VCaP (cell line): Measurements from ENCODE around the gene PANK4.
"Not testable (repeated sequence)": the region's sequence is repeated elsewhere in the genome, so short reads cannot be mapped to it uniquely, and the experiment has no call there.

Experiments used
- H3K27ac ChIP-seq: fragments of 450-650 bp; 2 replicates; pipeline ENCODE4 v1.5.1; 2017
- CTCF ChIP-seq: fragments of 450-650 bp; conservative IDR thresholded peaks from 2 replicates; pipeline ENCODE4 v1.5.1; 2017; ENCODE audit warnings: mild to moderate bottlenecking, moderate library complexity

The PANK4 gene

GRCh38 chr1:2556678-2557481, 30.5 kb upstream of the PANK4 start:
- TF ChIP-seq CTCF, result no peak; the same call in 1 of the 2 replicates
- peak overlapping the region; percentile 92 for H3K27ac ChIP-seq

- TF ChIP-seq CTCF, result no peak
- H3K27ac ChIP-seq, result peak within 1 kb of the TSS; percentile 92
These were observed 29.9 kb upstream of the PANK4 start, which contains the start of gene TNFRSF14 for GRCh38 chr1:2556277-2556677. Gene TNFRSF14 (plus strand): TSS chr1:2556371. CDS start chr1:2556665, 294 bp downstream.

DNA sequence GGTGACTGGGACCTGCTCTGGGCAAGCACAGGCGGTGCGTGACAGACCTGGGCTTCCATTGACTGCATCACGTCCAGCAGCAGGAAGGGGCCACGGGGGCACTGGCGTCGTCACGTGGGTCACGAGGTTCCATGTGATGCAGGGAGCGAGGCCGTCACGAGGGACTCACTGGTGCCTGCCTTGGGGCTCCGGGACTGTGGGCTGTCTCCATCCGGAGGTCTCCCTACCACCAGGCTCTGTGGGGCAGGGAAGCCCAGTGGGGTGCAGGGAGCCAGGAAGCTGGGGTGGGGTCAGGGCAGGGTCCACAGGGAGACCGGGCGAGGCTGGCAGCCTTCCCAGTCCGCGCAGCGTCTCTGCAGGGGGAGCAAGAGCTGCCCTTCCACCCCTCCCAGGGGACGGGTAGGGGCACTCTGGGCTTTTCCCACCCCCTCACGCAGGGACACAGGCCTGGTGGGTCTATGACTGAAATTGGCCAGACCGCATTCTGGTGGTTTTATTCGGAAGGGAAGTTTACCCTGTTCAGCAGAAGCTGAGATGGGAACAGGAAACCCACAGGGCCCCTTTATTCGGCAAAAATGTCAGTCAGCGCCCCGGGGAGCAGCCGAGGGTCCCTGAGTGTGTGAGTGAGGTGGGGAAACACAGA, 29.4 kb upstream of the PANK4 start:
- H3K27ac ChIP-seq, result peak overlapping the region; percentile 92
- TF ChIP-seq CTCF, result no peak

DNA sequence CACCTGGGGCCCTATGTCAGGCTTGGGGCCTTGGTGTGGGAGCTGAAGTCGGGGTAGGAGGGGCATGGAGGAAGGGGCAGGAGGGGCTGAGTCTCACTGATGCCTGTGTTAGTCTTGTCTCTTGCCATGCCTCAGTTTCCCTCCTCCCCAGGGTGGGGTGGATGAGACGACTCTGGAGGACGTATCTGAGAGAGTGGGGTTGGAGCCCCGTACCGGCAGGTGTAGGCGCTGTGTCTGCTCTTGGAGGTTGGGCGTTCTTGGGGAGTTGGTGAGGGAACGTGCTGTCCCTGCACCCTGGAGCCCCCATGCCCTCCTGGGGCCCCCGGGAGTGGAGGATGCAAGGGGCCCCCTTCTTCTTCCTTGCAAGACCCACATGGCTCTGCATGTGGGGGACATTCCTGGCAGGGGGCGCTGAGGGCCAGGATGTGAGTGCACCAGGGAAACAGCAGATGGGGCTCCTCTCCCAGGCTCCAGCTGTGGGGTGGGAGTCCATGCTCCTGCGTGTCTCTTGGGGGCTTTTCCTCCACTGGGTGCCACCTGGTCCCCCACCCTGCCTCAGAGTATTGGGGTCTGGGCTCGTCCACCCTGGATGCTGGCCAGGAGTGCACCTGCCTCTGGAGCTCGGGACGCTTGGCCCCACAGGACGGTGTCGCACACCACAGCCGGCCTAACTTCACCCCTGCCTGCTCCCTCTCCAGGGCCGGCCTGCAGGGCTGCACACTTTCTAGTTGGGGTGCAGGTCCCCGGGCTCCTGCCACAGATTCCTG, 28.4 kb upstream of the PANK4 start:
- peak overlapping the region; percentile 92 for H3K27ac ChIP-seq
- peak; percentile 19 for TF ChIP-seq CTCF

GRCh38 chr1:2553871-2554620, 27.6 kb upstream of the PANK4 start:
- TF ChIP-seq CTCF, result no peak
- no peak overlapping the region for H3K27ac ChIP-seq

- H3K27ac ChIP-seq, result not testable (repeated sequence)
These were observed 26.7 kb upstream of the PANK4 start for GRCh38 chr1:2553076-2553475.

DNA sequence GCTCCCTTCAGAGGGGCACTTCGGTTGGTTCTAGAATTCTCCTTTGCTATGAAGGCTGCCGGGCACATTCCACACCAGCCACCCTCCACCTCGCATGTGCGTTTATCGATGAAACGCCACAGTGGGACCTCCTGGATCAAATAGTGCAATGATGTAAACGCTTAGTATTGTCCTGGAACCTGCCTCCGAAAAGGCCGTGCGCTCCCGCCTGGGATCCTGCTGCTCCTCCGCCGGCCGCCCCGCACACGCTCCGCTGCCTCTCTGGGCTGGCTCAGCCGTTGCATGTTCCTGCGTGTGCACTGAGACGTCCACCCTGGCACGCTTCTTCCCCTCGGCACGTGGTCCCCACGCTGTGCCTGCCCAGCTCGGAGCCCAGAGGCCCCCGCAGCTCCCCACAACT, 25.8 kb upstream of the PANK4 start:
- TF ChIP-seq CTCF, result no peak
- no peak overlapping the region for H3K27ac ChIP-seq

DNA sequence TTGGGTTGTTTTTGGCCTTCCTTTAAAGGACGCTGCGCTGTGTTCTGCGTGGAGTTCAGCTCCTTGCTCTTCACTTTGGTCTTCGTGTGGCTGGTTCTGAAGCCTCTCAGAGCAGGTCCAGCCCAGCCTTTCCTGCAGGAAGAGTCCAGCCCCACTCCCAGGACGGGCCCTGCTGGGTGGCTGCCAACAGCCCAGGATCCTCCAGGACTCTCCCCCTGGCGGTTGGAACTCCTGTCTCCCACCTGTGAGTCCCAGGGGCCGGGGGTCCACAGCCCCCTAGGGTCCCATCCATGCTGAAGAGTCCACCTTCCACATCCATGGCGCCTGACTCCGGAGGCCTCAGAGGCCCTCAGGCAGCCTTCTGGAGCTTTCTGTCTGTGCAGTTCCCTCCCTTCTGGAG, 25.1 kb upstream of the PANK4 start:
- H3K27ac ChIP-seq, result not testable (repeated sequence)

DNA sequence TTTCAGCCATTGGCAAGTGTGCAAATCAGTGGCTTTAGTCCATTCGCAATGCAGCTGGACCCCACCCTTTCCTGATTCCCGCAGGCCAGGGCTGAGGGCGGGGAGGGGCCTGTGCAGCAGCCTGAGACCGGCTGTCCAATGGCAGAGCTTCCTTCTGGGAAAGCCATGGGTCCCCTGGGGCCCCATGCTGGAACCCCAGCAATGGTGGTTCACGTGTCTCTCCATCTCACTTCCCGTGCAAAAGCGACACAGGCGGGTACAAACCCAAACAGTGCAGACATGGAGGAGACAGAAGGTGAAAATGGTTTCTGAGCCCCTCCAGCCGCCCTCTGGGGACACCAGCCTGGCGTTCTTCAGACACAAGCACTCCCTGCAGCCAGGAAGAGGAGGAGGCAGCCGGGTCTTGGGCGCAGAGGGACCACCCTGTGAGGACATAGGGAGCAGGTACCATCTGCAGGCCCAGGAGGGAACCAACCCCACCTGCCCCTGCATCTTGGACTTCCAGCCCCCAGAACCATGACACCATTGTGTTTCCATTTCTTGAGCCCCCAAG, 24.0 kb upstream of the PANK4 start:
- H3K27ac ChIP-seq, result peak overlapping the region; percentile 99

DNA sequence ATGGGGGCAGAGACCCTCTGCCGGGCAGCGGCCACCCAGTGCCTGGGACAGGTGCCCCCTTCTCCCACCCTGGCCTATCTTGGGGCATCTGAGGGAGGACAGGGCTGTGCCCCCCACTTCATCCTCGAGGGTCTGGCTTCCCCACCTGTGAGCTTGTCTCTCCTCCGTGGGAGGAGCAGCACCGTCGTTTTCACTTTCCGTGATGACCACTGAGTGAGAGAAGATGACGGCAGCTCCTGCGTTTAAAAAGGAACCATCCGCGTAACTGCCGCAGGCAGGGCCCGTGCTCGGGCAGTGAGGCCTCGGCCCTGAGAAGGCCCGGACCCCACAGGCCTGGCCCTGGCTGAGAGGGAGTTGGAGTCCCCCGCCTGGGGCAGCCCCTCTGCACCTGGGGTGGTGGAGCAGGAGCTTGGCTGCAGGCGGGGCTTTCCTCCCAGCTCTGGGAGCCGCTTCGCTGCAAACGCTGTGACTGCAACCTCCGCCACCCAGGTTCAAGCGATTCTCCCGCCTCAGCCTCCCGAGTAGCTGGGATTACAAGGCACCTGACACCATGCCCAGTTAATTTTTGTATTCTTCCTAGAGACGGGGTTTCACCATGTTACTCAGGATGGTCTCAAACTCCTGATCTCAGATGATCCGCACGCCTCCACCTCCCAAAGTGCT, 23.1 kb upstream of the PANK4 start:
- peak overlapping the region; percentile 99 for H3K27ac ChIP-seq
